Skeletal muscle satellite cell (primary cell): ENCODE measurements around the gene BFSP2.

Experiments used
- H3K27me3 ChIP-seq: 2 replicates; pipeline ENCODE4 v1.7.0; 2013; ENCODE audit warnings: low read length; ENCODE audit not compliant: control insufficient read depth, insufficient read depth
- H3K36me3 ChIP-seq: 2 replicates; pipeline ENCODE4 v1.7.0; 2013; ENCODE audit warnings: mild to moderate bottlenecking, control low read depth, low read length; ENCODE audit not compliant: insufficient read depth
- H3K4me1 ChIP-seq: 2 replicates; pipeline ENCODE4 v1.7.0; 2013; ENCODE audit warnings: low read length; ENCODE audit not compliant: control insufficient read depth, insufficient read depth
- H3K4me2 ChIP-seq: 2 replicates; pipeline ENCODE4 v1.7.0; 2013; ENCODE audit warnings: mild to moderate bottlenecking, low read length
- H3K4me3 ChIP-seq: 2 replicates; pipeline ENCODE4 v1.7.0; 2013; ENCODE audit warnings: low read length
- H3K9ac ChIP-seq: 2 replicates; pipeline ENCODE4 v1.7.0; 2013; ENCODE audit warnings: mild to moderate bottlenecking, low read depth, low read length, moderate library complexity
- H3K9me3 ChIP-seq: replicated peaks from 2 replicates; pipeline ENCODE4 v1.7.0; 2013; ENCODE audit warnings: mild to moderate bottlenecking, control low read depth, low read length

BFSP2 gene

DNA sequence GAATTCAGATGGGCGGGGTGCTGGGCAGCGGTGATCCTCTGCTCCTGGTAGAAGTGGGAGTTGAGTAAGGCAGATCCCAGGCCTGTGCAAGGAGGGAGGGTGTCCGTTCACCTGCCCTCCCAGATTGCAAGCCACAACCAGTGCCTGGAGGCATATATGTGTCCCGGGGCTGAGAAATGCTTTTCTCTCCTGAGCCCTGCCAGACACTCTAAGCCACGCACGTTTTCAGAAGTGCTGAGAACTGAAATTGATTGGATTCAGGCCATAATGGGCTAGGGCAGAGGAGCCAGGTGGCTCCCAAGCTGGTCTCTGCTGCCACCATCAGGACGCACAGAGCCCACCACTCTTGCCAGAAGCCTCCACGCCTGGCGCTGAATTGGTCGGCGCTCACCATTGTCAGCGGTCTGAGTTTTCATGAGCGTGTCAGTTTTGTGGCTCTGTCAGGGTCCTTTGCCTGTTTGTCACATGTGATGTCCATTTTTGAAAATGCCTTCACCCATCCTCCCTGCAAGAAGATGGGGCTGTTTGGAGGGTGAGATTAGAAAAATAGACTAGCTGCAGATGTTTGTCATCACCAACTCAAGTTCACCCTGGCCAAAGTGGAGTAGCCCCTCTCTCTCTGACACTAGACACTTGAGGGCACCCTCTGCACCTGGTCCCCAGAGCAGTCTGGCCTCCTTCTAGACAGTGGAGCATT is 15.4 kb upstream of the BFSP2 start:
- Histone ChIP-seq H3K9me3 (no peaks in the 10 kb centered on the region), H3K4me2 (no peak overlapping the region), H3K36me3 (no peaks in the 10 kb centered on the region), H3K9ac (no peak overlapping the region), H3K4me3 (no peak overlapping the region), H3K4me1 (no peaks in the 10 kb centered on the region), H3K27me3 (peaks cover 2% of the 10 kb centered on the region)

DNA sequence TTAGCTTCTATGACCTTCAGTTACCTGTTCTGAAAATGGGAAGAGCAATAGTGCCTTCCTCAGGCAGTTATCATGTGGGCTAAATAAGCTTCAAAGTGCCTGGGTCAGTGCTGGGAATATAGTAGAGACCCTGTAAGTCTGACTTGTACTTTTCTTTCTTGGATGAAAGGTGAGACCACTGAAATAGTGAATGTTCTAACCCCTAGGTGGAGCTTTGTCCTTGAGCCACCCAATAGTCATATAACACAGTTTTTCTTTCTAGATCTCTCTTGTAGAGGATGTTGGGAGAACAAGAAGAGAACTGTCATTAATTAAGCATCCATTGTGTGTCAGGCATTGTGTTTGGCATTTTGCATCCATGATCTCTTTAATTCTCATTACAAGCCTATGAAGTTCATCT is 13.0 kb upstream of the BFSP2 start:
- Histone ChIP-seq H3K36me3 (no peaks in the 10 kb centered on the region), H3K4me3 (no peak overlapping the region), H3K9me3 (no peaks in the 10 kb centered on the region), H3K4me1 (no peaks in the 10 kb centered on the region), H3K27me3 (peaks cover 2% of the 10 kb centered on the region), H3K9ac (no peak overlapping the region), H3K4me2 (no peak overlapping the region)

DNA sequence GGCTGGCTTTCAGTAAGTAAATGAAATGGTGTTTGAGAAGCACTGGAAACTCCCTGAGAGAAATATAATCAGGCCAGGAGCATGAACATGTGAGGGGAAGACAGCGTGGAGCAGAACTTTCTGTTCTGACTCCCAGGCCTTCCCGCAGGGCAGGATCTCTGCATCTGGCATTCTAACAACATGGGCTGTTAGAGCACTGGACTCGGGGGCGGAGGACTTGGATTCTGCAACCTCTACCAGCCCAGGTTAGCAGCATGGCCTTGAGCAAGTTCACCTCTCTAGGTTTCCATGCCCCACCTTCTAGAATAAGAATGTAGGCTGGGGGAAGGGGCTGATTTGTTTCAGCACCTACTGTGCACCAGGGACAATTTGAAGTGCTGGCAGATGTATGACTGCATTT is 12.5 kb upstream of the BFSP2 start:
- H3K9ac ChIP-seq, result no peak overlapping the region
- peaks cover 2% of the 10 kb centered on the region for H3K27me3 ChIP-seq
- H3K4me2 ChIP-seq, result no peak overlapping the region
- no peaks in the 10 kb centered on the region for H3K9me3 ChIP-seq
- no peaks in the 10 kb centered on the region for H3K36me3 ChIP-seq
- no peaks in the 10 kb centered on the region for H3K4me1 ChIP-seq
- H3K4me3 ChIP-seq, result no peak overlapping the region

DNA sequence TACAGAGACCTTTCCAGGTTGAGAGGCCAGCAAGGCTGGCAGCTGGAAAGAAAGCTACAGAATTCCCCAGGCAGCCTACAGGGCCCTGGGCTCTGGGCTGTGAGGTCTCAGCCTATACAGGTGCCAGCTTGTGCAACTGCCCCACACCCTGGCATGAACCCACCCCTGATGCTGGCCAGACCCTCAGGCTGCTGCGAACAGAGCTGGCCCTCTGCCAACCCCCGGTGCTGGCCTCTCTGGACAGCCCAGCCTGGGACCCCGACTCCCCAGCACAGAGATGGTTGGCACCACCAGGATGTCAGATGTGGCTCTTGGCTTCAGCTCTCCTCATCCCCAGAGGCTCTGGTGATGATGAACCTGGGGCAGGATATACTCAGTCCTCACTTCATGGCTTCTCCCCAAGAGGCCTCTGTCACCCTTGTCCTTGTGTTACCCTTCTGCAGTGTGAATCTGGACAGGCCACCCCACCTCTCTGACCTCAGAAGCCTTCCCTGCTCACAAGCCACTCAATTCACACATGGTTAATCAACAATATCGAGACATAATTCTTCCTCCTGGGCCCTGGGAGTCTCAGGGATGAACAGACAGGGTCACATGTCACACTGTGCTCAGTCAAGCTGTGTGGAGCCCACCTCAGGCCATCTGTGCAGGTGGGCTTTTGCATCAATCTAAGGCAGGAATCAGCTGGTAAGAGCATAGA is 11.0 kb upstream of the BFSP2 start:
- H3K9ac ChIP-seq, result no peak overlapping the region
- H3K36me3 ChIP-seq, result no peaks in the 10 kb centered on the region
- no peaks in the 10 kb centered on the region for H3K9me3 ChIP-seq

DNA sequence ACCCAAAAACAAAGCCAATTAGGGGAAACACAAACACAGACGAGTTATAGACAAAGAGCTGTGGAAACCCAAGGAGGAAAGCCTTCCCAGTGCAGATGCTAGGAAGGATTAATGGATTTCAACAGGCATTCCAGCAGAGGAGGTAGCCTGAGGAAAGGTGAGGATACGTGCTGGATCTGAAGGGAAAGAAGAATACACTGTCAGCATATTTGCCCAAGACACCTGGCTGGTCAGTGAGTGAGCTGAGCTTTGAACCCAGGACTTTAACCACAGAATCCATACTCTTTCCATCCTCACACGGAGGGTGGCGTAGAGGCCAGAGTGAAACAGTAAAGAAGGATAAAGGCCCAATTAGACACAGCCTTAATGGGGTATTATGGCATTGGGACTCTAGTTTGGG is 9.1 kb upstream of the BFSP2 start:
- Histone ChIP-seq H3K4me2 (no peak overlapping the region), H3K9me3 (no peaks in the 10 kb centered on the region), H3K27me3 (no peaks in the 10 kb centered on the region), H3K4me3 (no peak overlapping the region), H3K4me1 (peaks cover 25% of the 10 kb centered on the region), H3K9ac (no peak overlapping the region), H3K36me3 (no peaks in the 10 kb centered on the region)

More for the DNA sequence above, 11.0 kb upstream of the BFSP2 start:
- Histone ChIP-seq H3K4me1 (peaks cover 10% of the 10 kb centered on the region), H3K27me3 (no peaks in the 10 kb centered on the region), H3K4me2 (no peak overlapping the region), H3K4me3 (no peak overlapping the region)

DNA sequence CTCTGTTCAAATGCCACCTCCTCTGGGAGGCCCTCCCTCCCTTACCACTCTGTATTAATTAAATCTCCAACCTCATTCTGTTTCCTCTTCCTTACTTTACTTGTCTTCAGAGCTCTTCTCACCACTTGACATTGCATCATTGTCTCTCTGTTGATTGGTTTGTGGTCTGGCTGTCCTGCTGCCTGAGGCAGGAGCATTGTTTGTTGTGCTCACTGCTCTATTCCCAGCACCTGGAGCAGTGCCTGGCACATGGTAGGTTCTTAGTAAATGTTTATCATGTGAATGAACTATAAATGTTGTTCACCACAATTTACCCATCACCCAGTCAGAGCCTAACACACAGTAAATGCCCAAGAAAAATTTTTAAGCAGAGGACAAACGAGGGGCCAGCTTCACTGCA is 6.7 kb upstream of the BFSP2 start:
- Histone ChIP-seq H3K27me3 (no peaks in the 10 kb centered on the region), H3K4me1 (peaks cover 25% of the 10 kb centered on the region), H3K9me3 (no peaks in the 10 kb centered on the region), H3K4me3 (no peak overlapping the region), H3K9ac (no peak overlapping the region), H3K4me2 (no peak overlapping the region), H3K36me3 (no peaks in the 10 kb centered on the region)

DNA sequence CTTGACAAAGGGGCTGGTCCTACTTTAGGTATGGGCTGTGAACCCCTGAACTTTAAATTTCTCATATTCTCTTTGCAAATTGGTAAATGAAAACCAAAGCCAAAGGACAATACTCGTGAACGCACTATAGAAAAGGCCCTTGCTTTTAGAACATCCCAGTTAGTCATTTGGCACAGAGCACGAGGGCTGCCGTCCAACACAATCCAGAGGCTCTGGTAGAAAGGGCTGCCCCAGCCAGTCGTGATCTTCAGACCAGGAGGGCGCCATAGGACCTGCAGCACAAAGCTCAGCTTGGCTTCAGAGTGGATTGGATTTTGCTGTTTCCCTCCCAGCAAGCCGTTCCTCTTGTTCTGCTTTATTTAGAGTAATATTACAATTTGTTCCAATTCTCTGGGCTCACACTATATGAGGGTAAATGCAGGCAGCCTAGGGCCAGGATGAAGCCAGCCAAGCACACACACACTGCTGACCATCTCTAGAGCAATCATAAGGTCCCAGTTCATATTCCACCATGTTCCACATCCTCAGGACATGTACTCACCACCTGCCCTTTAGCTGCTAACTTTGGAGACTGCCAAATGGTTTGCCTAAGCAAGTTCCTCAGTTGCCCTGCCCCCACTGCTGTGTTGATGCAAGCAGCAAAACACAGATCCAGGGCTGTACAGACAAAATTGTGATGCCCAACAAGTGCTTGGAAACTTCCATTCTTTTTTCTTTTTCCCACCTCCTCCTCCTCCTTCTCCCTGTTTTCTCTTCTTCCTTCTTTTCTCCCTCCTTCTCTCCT is 6.0 kb upstream of the BFSP2 start:
- no peaks in the 10 kb centered on the region for H3K36me3 ChIP-seq

DNA sequence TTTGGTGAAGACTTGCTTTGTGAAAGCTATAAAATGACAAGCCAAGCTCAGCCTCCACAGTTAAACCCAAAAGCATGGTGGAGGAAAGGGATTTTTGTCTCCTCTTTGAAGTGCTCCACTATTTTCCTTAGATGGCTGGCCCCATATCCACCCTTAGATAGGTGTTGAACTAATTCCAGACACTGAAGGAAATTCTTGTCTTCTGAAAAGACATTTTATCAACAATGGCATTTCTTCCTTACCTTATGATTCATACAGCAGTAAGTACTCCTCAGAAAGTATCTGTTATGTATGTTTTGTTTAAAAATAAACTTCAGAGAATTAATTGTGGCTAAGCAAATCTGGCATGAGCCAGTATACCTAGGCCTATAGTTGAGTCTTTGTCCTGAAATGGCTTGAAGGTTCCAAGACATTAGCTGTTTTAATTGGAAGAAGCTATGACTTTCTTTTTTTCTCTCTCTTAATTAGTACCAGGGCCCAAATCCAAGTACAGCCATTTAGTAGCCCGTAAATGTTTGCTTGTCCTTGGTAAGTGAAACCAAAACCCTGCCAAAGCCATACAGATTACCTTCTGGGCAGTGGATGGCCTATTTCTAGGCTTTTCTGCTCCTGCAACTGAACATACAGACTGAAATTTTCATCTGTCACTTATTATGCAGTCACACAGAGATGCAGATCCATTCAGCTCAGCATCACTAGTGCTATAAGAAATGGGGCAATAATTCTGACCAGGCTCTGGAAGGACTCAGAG is 5.1 kb upstream of the BFSP2 start:
- Histone ChIP-seq H3K4me1 (peaks cover 25% of the 10 kb centered on the region), H3K4me2 (no peak overlapping the region), H3K9me3 (no peaks in the 10 kb centered on the region), H3K36me3 (no peaks in the 10 kb centered on the region), H3K9ac (no peak overlapping the region), H3K27me3 (no peaks in the 10 kb centered on the region), H3K4me3 (no peak overlapping the region)

More for the DNA sequence above, 6.0 kb upstream of the BFSP2 start:
- peaks cover 25% of the 10 kb centered on the region for H3K4me1 ChIP-seq
- no peak overlapping the region for H3K4me3 ChIP-seq
- no peaks in the 10 kb centered on the region for H3K27me3 ChIP-seq
- no peaks in the 10 kb centered on the region for H3K9me3 ChIP-seq
- H3K9ac ChIP-seq, result no peak overlapping the region
- H3K4me2 ChIP-seq, result no peak overlapping the region

DNA sequence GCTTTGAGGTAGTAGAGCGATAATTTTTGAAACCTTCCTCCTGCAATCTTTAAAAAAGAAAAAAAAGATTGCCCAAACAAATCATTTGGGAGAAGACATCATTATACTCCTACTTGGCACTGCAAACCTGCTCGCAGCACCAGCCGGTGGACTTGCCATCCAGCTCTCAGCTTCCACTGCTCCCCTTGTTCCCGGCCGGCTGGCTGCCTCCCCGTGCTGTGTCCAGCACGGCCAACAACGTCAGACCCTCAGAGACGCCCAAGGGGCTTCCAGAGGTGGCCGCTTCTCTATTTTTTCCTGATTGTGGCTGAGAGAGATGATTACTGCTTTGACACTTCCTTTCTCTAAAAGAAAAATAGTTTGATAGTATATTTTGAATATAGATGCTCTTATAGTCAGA is 3.0 kb upstream of the BFSP2 start:
- no peak overlapping the region for H3K9ac ChIP-seq
- no peaks in the 10 kb centered on the region for H3K9me3 ChIP-seq
- H3K4me3 ChIP-seq, result no peak overlapping the region
- H3K27me3 ChIP-seq, result no peaks in the 10 kb centered on the region
- no peak overlapping the region for H3K4me2 ChIP-seq
- H3K4me1 ChIP-seq, result peaks cover 25% of the 10 kb centered on the region
- H3K36me3 ChIP-seq, result no peaks in the 10 kb centered on the region

DNA sequence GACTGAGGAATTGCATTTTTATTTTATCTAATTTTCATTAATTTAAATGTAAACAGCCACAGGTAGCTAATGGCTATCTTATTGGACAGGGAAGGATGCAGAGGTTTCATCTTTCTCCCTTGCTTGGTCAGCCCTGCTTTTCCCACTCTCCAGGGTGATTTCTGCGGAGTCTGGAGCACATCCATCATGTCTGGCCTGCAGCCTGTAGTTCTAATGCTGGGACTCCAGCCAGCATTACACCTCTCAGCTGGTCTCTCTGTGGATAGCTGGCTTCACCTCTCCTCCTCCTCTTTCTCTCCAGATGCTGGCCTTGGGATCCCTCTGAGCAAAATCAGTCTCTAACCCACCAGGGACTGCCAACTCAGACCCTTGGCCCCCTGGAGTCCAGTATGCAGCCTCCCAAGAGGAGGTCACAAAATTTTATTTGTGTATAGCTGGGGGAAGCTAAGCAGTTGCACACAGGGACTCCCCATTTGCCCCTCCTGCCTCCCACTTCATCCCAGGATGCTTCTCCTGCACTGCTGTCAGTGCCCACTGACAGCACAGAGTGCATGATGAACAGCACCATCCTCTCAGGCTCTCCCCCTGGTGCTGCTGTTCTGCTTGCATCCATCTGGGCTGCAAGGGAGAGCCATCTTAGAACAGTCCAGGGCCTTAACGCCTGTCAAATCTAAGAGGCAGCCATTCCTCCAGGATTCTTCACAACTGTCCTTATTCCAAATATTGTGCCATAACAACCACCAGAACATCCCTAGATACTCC is 1.7 kb downstream of the BFSP2 start:
- no peaks in the 10 kb centered on the region for H3K36me3 ChIP-seq
- no peak overlapping the region for H3K4me2 ChIP-seq
- no peak overlapping the region for H3K4me3 ChIP-seq
- no peak overlapping the region for H3K9ac ChIP-seq
- no peaks in the 10 kb centered on the region for H3K9me3 ChIP-seq
- H3K27me3 ChIP-seq, result no peaks in the 10 kb centered on the region
- no peaks in the 10 kb centered on the region for H3K4me1 ChIP-seq
